IMR-90 (cell line): ENCODE results near the gene CHST6. TPM values are rescaled to one million over a fixed set of nuclear protein-coding genes. Genes with fewer than 3 reads are reported as not detected.

Source experiments
- ATAC-seq: fragments of 200-7000 bp; cut with Tn5 transposase; 2 replicates; pipeline ENCODE4 v1.9.1; 2020; ENCODE audit warnings: low read depth, mild to moderate bottlenecking, moderate library complexity
- BruUV-seq: library from RNA; stranded (reverse); fragments of 400-500 nt; replicated peaks from 2 replicates; lab custom pipeline; 2021; lab: Mats Ljungman, UMichigan
- CTCF ChIA-PET: fragments of 300-600 bp; formaldehyde crosslinking; extraction: SDS; loops from one replicate; lab custom pipeline; 2021; ENCODE audit warnings: antibody characterized with exemption; lab: Yijun Ruan, JAX
- POLR2A ChIA-PET: fragments of 300-600 bp; sonication (Branson Sonifier 250); formaldehyde crosslinking; loops from one replicate; lab custom pipeline; 2022; ENCODE audit warnings: antibody characterized with exemption; ENCODE audit not compliant: unreplicated experiment; lab: Charles Lee
- DNase-seq: peaks from one replicate; pipeline ENCODE4 v3.0.0; 2013
- H2AFZ ChIP-seq: replicated peaks from 2 replicates; pipeline ENCODE3; 2013; ENCODE audit warnings: low read length, mild to moderate bottlenecking; ENCODE audit not compliant: poor library complexity
- H2AK5ac ChIP-seq: 2 replicates; pipeline ENCODE4 v1.6.1; 2013; ENCODE audit warnings: low read depth, low read length, inconsistent platforms
- H2AK9ac ChIP-seq: replicated peaks from 2 replicates; pipeline ENCODE3; 2013; ENCODE audit warnings: mild to moderate bottlenecking, low read depth, low read length, moderate library complexity; ENCODE audit not compliant: poor library complexity
- H2BK120ac ChIP-seq: 2 replicates; pipeline ENCODE4 v1.6.1; 2013; ENCODE audit warnings: low read depth, low read length, inconsistent platforms
- H2BK15ac ChIP-seq: 3 replicates; pipeline ENCODE4 v1.6.1; 2013; ENCODE audit warnings: low read depth, low read length, inconsistent platforms
- H2BK20ac ChIP-seq: 2 replicates; pipeline ENCODE4 v1.6.1; 2013; ENCODE audit warnings: low read depth, mild to moderate bottlenecking, inconsistent platforms, low read length, moderate library complexity
- H2BK5ac ChIP-seq: 2 replicates; pipeline ENCODE4 v1.6.1; 2013; ENCODE audit warnings: mild to moderate bottlenecking, low read depth, low read length, inconsistent platforms; ENCODE audit not compliant: poor library complexity, severe bottlenecking
- H3K14ac ChIP-seq: replicated peaks from 2 replicates; pipeline ENCODE4 v1.6.1; 2013; ENCODE audit warnings: low read depth, low read length, inconsistent platforms
- H3K18ac ChIP-seq: 2 replicates; pipeline ENCODE4 v1.6.1; 2013; ENCODE audit warnings: low read depth, low read length, control low read depth
- H3K23ac ChIP-seq: 2 replicates; pipeline ENCODE4 v1.6.1; 2013; ENCODE audit warnings: low read depth, low read length, inconsistent platforms
- H3K27ac ChIP-seq: 2 replicates; pipeline ENCODE4 v1.5.1; 2013; ENCODE audit warnings: mild to moderate bottlenecking, control low read depth, low read length; ENCODE audit not compliant: insufficient read depth
- H3K27me3 ChIP-seq: 2 replicates; pipeline ENCODE4 v1.6.1; 2013; ENCODE audit warnings: low read length; ENCODE audit not compliant: control insufficient read depth, insufficient read depth
- H3K36me3 ChIP-seq: 2 replicates; pipeline ENCODE4 v1.6.1; 2013; ENCODE audit warnings: low read length, mixed read lengths; ENCODE audit not compliant: control insufficient read depth, insufficient read depth
- H3K4ac ChIP-seq: 2 replicates; pipeline ENCODE4 v1.6.1; 2013; ENCODE audit warnings: low read depth, low read length, inconsistent platforms
- H3K4me1 ChIP-seq: 2 replicates; pipeline ENCODE4 v1.6.1; 2013; ENCODE audit warnings: low read length, mixed read lengths; ENCODE audit not compliant: control insufficient read depth, insufficient read depth
- H3K4me2 ChIP-seq: 2 replicates; pipeline ENCODE4 v1.6.1; 2013; ENCODE audit warnings: low read depth, mild to moderate bottlenecking, control low read depth, low read length, moderate library complexity
- H3K4me3 ChIP-seq: 2 replicates; pipeline ENCODE4 v1.5.1; 2013; ENCODE audit warnings: low read depth, mild to moderate bottlenecking, control low read depth, low read length, moderate library complexity; ENCODE audit not compliant: insufficient read depth
- H3K56ac ChIP-seq: 2 replicates; pipeline ENCODE4 v1.6.1; 2013; ENCODE audit warnings: low read length, inconsistent platforms; ENCODE audit not compliant: insufficient read depth; ENCODE audit errors: extremely low read depth
- H3K79me1 ChIP-seq, 2 experiments: 2 replicates each; pipeline ENCODE4 v1.6.1; 2013; ENCODE audit warnings: low read length in 2 of 2, inconsistent platforms in 1 of 2, low read depth in 1 of 2
- H3K9ac ChIP-seq: 2 replicates; pipeline ENCODE4 v1.6.1; 2013; ENCODE audit warnings: low read depth, low read length, control low read depth
- H3K9me1 ChIP-seq: 2 replicates; pipeline ENCODE4 v1.6.1; 2013; ENCODE audit warnings: low read length, inconsistent platforms; ENCODE audit not compliant: insufficient read depth
- H3K9me3 ChIP-seq: 2 replicates; pipeline ENCODE4 v1.6.1; 2013; ENCODE audit warnings: low read length; ENCODE audit not compliant: control insufficient read depth, insufficient read depth
- H4K20me1 ChIP-seq: 2 replicates; pipeline ENCODE4 v1.6.1; 2013; ENCODE audit warnings: low read length, inconsistent platforms; ENCODE audit not compliant: insufficient read depth
- H4K5ac ChIP-seq: 2 replicates; pipeline ENCODE4 v1.6.1; 2013; ENCODE audit warnings: mild to moderate bottlenecking, low read depth, low read length, control low read depth
- H4K8ac ChIP-seq, 2 experiments: 2 replicates each; pipeline ENCODE4 v1.6.1; 2013; ENCODE audit warnings: low read depth in 2 of 2, low read length in 2 of 2, control low read depth in 1 of 2, inconsistent platforms in 1 of 2
- H4K91ac ChIP-seq: 2 replicates; pipeline ENCODE4 v1.6.1; 2013; ENCODE audit warnings: low read depth, low read length, inconsistent platforms; ENCODE audit not compliant: insufficient read depth
- BHLHE40 ChIP-seq: fragments of 150-350 bp; IDR thresholded peaks from 2 replicates; pipeline ENCODE4 v1.6.1; 2016; ENCODE audit warnings: mild to moderate bottlenecking, low read depth, low read length
- CEBPB ChIP-seq: IDR thresholded peaks from 2 replicates; pipeline ENCODE4 v1.6.1; 2012; ENCODE audit warnings: low read depth, low read length, improper control_type of control experiment
- CHD1 ChIP-seq: IDR thresholded peaks from 2 replicates; pipeline ENCODE4 v1.6.1; 2012; ENCODE audit warnings: low read depth, low read length, improper control_type of control experiment
- CTCF ChIP-seq: conservative IDR thresholded peaks from 2 replicates; pipeline ENCODE4 v1.5.1; 2012; ENCODE audit warnings: mild to moderate bottlenecking, low read depth, low read length, improper control_type of control experiment
- ELK1 ChIP-seq: fragments of 150-350 bp; IDR thresholded peaks from 2 replicates; pipeline ENCODE4 v1.6.1; 2016; ENCODE audit warnings: low read depth, mild to moderate bottlenecking, low read length, moderate library complexity, borderline replicate concordance
- FOS ChIP-seq: fragments of 150-350 bp; IDR thresholded peaks from 2 replicates; pipeline ENCODE4 v1.6.1; 2016; ENCODE audit warnings: low read depth, low read length
- MAFK ChIP-seq: IDR thresholded peaks from 2 replicates; pipeline ENCODE4 v1.6.1; 2012; ENCODE audit warnings: low read depth, low read length, improper control_type of control experiment
- MAZ ChIP-seq: IDR thresholded peaks from 2 replicates; pipeline ENCODE4 v1.6.1; 2012; ENCODE audit warnings: low read depth, mild to moderate bottlenecking, low read length, improper control_type of control experiment, moderate library complexity, borderline replicate concordance
- MXI1 ChIP-seq: IDR thresholded peaks from 2 replicates; pipeline ENCODE4 v1.6.1; 2012; ENCODE audit warnings: low read depth, mild to moderate bottlenecking, low read length, moderate library complexity, borderline replicate concordance
- NFE2L2 ChIP-seq: fragments of 150-350 bp; IDR thresholded peaks from 2 replicates; pipeline ENCODE4 v1.6.1; 2016; ENCODE audit warnings: low read depth, mild to moderate bottlenecking, low read length
- POLR2A ChIP-seq: IDR thresholded peaks from 2 replicates; pipeline ENCODE4 v1.6.1; 2012; ENCODE audit warnings: mild to moderate bottlenecking, low read depth, low read length
- RAD21 ChIP-seq: IDR thresholded peaks from 2 replicates; pipeline ENCODE4 v1.6.1; 2012; ENCODE audit warnings: low read length, improper control_type of control experiment
- RCOR1 ChIP-seq: IDR thresholded peaks from 2 replicates; pipeline ENCODE4 v1.6.1; 2012; ENCODE audit warnings: mild to moderate bottlenecking, low read length, improper control_type of control experiment; ENCODE audit not compliant: insufficient replicate concordance
- RFX5 ChIP-seq: IDR thresholded peaks from 2 replicates; pipeline ENCODE4 v1.8.0; 2012; ENCODE audit warnings: low read depth, mild to moderate bottlenecking, low read length, moderate library complexity
- SMC3 ChIP-seq: fragments of 150-350 bp; IDR thresholded peaks from 2 replicates; pipeline ENCODE4 v1.6.1; 2016; ENCODE audit warnings: low read depth, mild to moderate bottlenecking, antibody characterized with exemption, low read length, moderate library complexity
- USF2 ChIP-seq: fragments of 150-350 bp; IDR thresholded peaks from 2 replicates; pipeline ENCODE4 v1.6.1; 2017; ENCODE audit warnings: mild to moderate bottlenecking, antibody characterized with exemption, low read length, low read depth
- WGBS, 2 experiments: methylation state at CpG; one replicate each; pipeline versions ENCODE4 v1.1.5 to v1.1.7; 2013; ENCODE audit warnings: missing lambda C conversion rate in 2 of 2; ENCODE audit not compliant: insufficient read length in 1 of 2; ENCODE audit errors: extremely low coverage in 2 of 2; 5-methylcytosine and 5-hydroxymethylcytosine counted together
- dilution Hi-C: fragments of 300-500 bp; cut with HindIII; formaldehyde crosslinking; loops from one replicate; pipeline ENCODE4 v1.14.3; 2018; ENCODE audit warnings: low sequenced_read_pairs; ENCODE audit not compliant: unreplicated experiment
- in situ Hi-C: fragments of 300-500 bp; cut with MboI; formaldehyde crosslinking; loops from 3 replicates; pipeline ENCODE4 v1.14.3; 2019; ENCODE audit warnings: low sequenced_read_pairs, inconsistent platforms, mixed read lengths
- intact Hi-C: fragments of 100-400 bp; cut with micrococcal nuclease; formaldehyde crosslinking; loops from 2 replicates; pipeline ENCODE4 v1.10.0; 2022
- polyA plus RNA-seq, 3 experiments: library from polyadenylated mRNA; depleted of rRNA; stranded (reverse); fragments of >200 nt; gene quantifications; 2 replicates each; pipeline ENCODE4 v1.2.3, GENCODE V29; 2012; ENCODE audit warnings: low replicate concordance in 1 of 3
- total RNA-seq: library from RNA; depleted of rRNA; stranded (reverse); fragments of >200 nt; gene quantifications from 2 replicates; pipeline ENCODE4 v1.2.3, GENCODE V29; 2012

CHST6 gene
- total and polyA plus RNA-seq, 2 of the 4 experiments (the other 2 are of a cell fraction): under 0.01 to 0.12 TPM

- no peak overlapping the region for H4K91ac ChIP-seq
- H3K9me3 ChIP-seq: no peaks in the 10 kb centered on the region
- POLR2A ChIA-PET: no interaction called here
- DNase-seq (no peak), ATAC-seq (no peak)
- no peaks in the 10 kb centered on the region for H3K36me3 ChIP-seq
- intact Hi-C loops (no loop called here), dilution Hi-C loops (no loop called here), in situ Hi-C loops (no loop called here)
- TF ChIP-seq MXI1 (no peak), NFE2L2 (no peak), FOS (no peak), ELK1 (no peak), RAD21 (no peak), BHLHE40 (no peak), CEBPB (no peak), SMC3 (no peak), USF2 (no peak), RFX5 (no peak), MAFK (no peak), CTCF (no peak), MAZ (no peak), CHD1 (no peak), RCOR1 (no peak), POLR2A (no peak)
- no peak overlapping the region for H4K5ac ChIP-seq
- H3K27ac ChIP-seq: no peak overlapping the region
- no peak overlapping the region for H3K14ac ChIP-seq
- 20% methylated on average over 1 of the region's 34 CpGs; no CpG with 5 or more reads in 1 of the 2 experiments for WGBS, 2 experiments
- no peak overlapping the region for H2BK20ac ChIP-seq
- H3K4me3 ChIP-seq: no peak overlapping the region
- H2AK5ac ChIP-seq: no peak overlapping the region
- no peak overlapping the region for H3K4me2 ChIP-seq
- H3K4ac ChIP-seq: no peak overlapping the region
- no peaks in the 10 kb centered on the region for H4K20me1 ChIP-seq
- H3K9me1 ChIP-seq: no peaks in the 10 kb centered on the region
- H3K23ac ChIP-seq: no peak overlapping the region
- CTCF ChIA-PET: interaction anchor here (1.2 kb wide), 1 partner anchor 18 kb away, joined by 3 read pairs; no protein-coding TSS in a partner anchor
- H2BK120ac ChIP-seq: no peak overlapping the region
- no peak overlapping the region for H3K9ac ChIP-seq
- no peak overlapping the region for H2BK15ac ChIP-seq
- no peaks in the 10 kb centered on the region for H3K79me1 ChIP-seq
- no peak overlapping the region for H2AFZ ChIP-seq
- no peak overlapping the region for H4K8ac ChIP-seq
- no peak overlapping the region for H3K56ac ChIP-seq
- no peak overlapping the region for H2BK5ac ChIP-seq
- no peak overlapping the region for H3K18ac ChIP-seq
- no peak overlapping the region for H2AK9ac ChIP-seq
- peaks cover 19% of the 10 kb centered on the region for H3K27me3 ChIP-seq
- no peaks in the 10 kb centered on the region for H3K4me1 ChIP-seq
- no TSS peak for BruUV-seq
Measured at GRCh38 chr16:75535211-75535843, 40.1 kb upstream of the CHST6 start.
